Lower lobe of right lung (tissue), 2 donors: ENCODE results near the gene PGM2. TPM values are rescaled to one million over a fixed set of nuclear protein-coding genes. Genes with fewer than 3 reads are reported as not detected.

Source experiments
- ATAC-seq, 2 donors: fragments of 200-7000 bp; cut with Tn5 transposase; one replicate each; pipeline ENCODE4 v1.9.1; 2020 to 2022; ENCODE audit warnings: mild to moderate bottlenecking in 2 of 2, moderate library complexity in 2 of 2
- DNase-seq: peaks from one replicate; pipeline ENCODE4 v3.0.0-alpha.2; 2020
- H3K27ac ChIP-seq: fragments of 200-600 bp; one replicate; pipeline ENCODE4 v1.8.0; 2022
- H3K27me3 ChIP-seq: fragments of 200-600 bp; one replicate; pipeline ENCODE4 v1.8.0; 2022; ENCODE audit warnings: low read depth
- H3K36me3 ChIP-seq: fragments of 200-600 bp; one replicate; pipeline ENCODE4 v1.8.0; 2022; ENCODE audit warnings: mild to moderate bottlenecking
- H3K4me1 ChIP-seq: fragments of 200-600 bp; one replicate; pipeline ENCODE4 v1.8.0; 2022
- H3K4me3 ChIP-seq: fragments of 200-600 bp; one replicate; pipeline ENCODE4 v1.8.0; 2022; ENCODE audit warnings: mild to moderate bottlenecking
- H3K9me3 ChIP-seq: fragments of 200-600 bp; one replicate; pipeline ENCODE4 v1.8.0; 2022
- intact Hi-C: fragments of 100-400 bp; cut with DNase I; formaldehyde crosslinking; loops from one replicate; pipeline ENCODE4 v1.11.0; 2022
- total RNA-seq: library from RNA; stranded (reverse); fragmentation: NEBNext Ultra II Directional; extraction: Animal tissue kit (Norgen Biotek cat#: 25700); gene quantifications from one replicate; pipeline ENCODE4 v1.2.1, GENCODE V29; 2021
- TF ChIP-seq, protein P1 (sequence below): fragments of 200-600 bp; IDR thresholded peaks from one replicate; pipeline ENCODE4 v1.8.0; 2022; ENCODE audit warnings: antibody characterized with exemption, mild to moderate bottlenecking
- donor health status: DM: no; HTN: yes; CAD: no; lungs with severe emphysema.

Gene PGM2
- total RNA-seq, 1 donor from 2014 or later = 28.7 TPM

- intact Hi-C loops = no loop called here
- peaks cover 18% of the 10 kb centered on the region for H3K4me1 ChIP-seq
- TF ChIP-seq, protein P1, sequence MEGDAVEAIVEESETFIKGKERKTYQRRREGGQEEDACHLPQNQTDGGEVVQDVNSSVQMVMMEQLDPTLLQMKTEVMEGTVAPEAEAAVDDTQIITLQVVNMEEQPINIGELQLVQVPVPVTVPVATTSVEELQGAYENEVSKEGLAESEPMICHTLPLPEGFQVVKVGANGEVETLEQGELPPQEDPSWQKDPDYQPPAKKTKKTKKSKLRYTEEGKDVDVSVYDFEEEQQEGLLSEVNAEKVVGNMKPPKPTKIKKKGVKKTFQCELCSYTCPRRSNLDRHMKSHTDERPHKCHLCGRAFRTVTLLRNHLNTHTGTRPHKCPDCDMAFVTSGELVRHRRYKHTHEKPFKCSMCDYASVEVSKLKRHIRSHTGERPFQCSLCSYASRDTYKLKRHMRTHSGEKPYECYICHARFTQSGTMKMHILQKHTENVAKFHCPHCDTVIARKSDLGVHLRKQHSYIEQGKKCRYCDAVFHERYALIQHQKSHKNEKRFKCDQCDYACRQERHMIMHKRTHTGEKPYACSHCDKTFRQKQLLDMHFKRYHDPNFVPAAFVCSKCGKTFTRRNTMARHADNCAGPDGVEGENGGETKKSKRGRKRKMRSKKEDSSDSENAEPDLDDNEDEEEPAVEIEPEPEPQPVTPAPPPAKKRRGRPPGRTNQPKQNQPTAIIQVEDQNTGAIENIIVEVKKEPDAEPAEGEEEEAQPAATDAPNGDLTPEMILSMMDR = no peak
- DNase-seq = no peak
- no peak overlapping the region for H3K4me3 ChIP-seq
- no peaks in the 10 kb centered on the region for H3K27me3 ChIP-seq
- no peak for ATAC-seq
- no peak overlapping the region for H3K27ac ChIP-seq
- no peaks in the 10 kb centered on the region for H3K36me3 ChIP-seq
- H3K9me3 ChIP-seq = no peaks in the 10 kb centered on the region
Measured at GRCh38 chr4:37896206-37896860, 69.8 kb downstream of the PGM2 start.

GRCh38 chr4:37902212-37902611 is 75.7 kb downstream of the PGM2 start:
- no peaks in the 10 kb centered on the region for H3K9me3 ChIP-seq
- H3K36me3 ChIP-seq = no peaks in the 10 kb centered on the region
- no peak overlapping the region for H3K27ac ChIP-seq
- TF ChIP-seq, protein P1 = no peak
- no peaks in the 10 kb centered on the region for H3K27me3 ChIP-seq
- intact Hi-C loops = no loop called here
- DNase-seq = no peak
- H3K4me1 ChIP-seq = no peaks in the 10 kb centered on the region
- H3K4me3 ChIP-seq = no peak overlapping the region
- ATAC-seq = no peak

- H3K27ac ChIP-seq = no peak overlapping the region
- no peaks in the 10 kb centered on the region for H3K4me1 ChIP-seq
- intact Hi-C loops = no loop called here
- no peaks in the 10 kb centered on the region for H3K36me3 ChIP-seq
- TF ChIP-seq, protein P1 = no peak
- H3K4me3 ChIP-seq = no peak overlapping the region
- H3K9me3 ChIP-seq = no peaks in the 10 kb centered on the region
- ATAC-seq (no peak), DNase-seq (no peak)
- H3K27me3 ChIP-seq = no peaks in the 10 kb centered on the region
Measured at GRCh38 chr4:37902738-37903693, 76.5 kb downstream of the PGM2 start.

- H3K36me3 ChIP-seq = no peaks in the 10 kb centered on the region
- DNase-seq (no peak), ATAC-seq (no peak)
- H3K27me3 ChIP-seq = no peaks in the 10 kb centered on the region
- H3K27ac ChIP-seq = no peak overlapping the region
- intact Hi-C loops = no loop called here
- TF ChIP-seq, protein P1 = no peak
- H3K9me3 ChIP-seq = no peaks in the 10 kb centered on the region
- no peaks in the 10 kb centered on the region for H3K4me1 ChIP-seq
- no peak overlapping the region for H3K4me3 ChIP-seq
Measured at GRCh38 chr4:37903901-37904300, 77.4 kb downstream of the PGM2 start.

DNA sequence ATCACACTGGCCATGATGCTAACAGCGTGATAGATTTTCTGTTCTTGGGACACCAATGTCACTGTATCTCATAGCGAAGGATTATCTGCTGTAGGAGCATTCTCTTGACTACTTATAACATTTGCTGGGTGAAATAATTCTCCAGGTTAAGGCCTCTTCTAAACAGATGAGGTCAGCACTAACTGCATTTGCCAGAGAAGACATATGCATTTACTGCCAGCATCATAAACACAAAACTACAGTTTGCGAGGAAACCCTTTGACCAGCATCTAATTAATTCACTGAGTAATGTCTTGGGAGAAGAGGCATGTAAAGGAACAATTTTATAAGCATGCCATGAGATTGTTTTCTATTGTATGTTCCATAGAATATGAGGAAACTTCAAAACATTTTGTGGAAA is 78.3 kb downstream of the PGM2 start:
- ATAC-seq = no peak
- Histone ChIP-seq H3K4me3 (no peak overlapping the region), H3K36me3 (no peaks in the 10 kb centered on the region), H3K27me3 (no peaks in the 10 kb centered on the region), H3K4me1 (no peaks in the 10 kb centered on the region), H3K27ac (no peak overlapping the region), H3K9me3 (no peaks in the 10 kb centered on the region)
- DNase-seq = no peak
- TF ChIP-seq, protein P1 = no peak
- intact Hi-C loops = no loop called here
